ENCODE measurements around the gene WDR27.

- TF ChIP-seq CTCF (IDR thresholded peaks at IDR 0.05): no peak
- no peak for TF ChIP-seq EP300 (IDR thresholded peaks at IDR 0.05)
These were observed 255.9 kb downstream of the WDR27 start for GRCh38 chr6:169445661-169446581.

Data from sigmoid colon (tissue), 4 donors.